Cardiac fibroblast (primary cell): ENCODE measurements around the gene GPN1.

Source experiments
- DNase-seq, 2 donors: peaks; one replicate each; pipeline versions ENCODE4 v3.0.0 to v3.0.0-alpha.2; 2010; ENCODE audit warnings: low read depth in 2 of 2
- H3K4me3 ChIP-seq, 2 donors: replicated peaks in 1 of 2; 1 replicate in 1 of 2; 2 replicates in 1 of 2; pipeline ENCODE4 v1.5.1; 2011; ENCODE audit warnings: low read depth in 2 of 2, low read length in 2 of 2, mild to moderate bottlenecking in 2 of 2, moderate library complexity in 1 of 2
- CTCF ChIP-seq: IDR thresholded peaks from one replicate; pipeline ENCODE4 v1.5.1; 2011; ENCODE audit warnings: low read depth, mild to moderate bottlenecking, low read length, inconsistent platforms

Gene GPN1

GRCh38 chr2:27690052-27690451, 61.2 kb downstream of the GPN1 start:
- TF ChIP-seq CTCF = no peak
- DNase-seq = no peak
- H3K4me3 ChIP-seq = no peak overlapping the region

- DNase-seq = no peak
- H3K4me3 ChIP-seq = no peak overlapping the region
- no peak for TF ChIP-seq CTCF
These were observed 68.8 kb downstream of the GPN1 start for GRCh38 chr2:27697660-27698059.
